GM21619 (cell line): ENCODE measurements around the gene PKNOX2.

Source experiments
- ATAC-seq: cut with Tn5 transposase; IDR thresholded peaks from one replicate; pipeline ENCODE4 v1.9.1; 2021; ENCODE audit not compliant: unreplicated experiment

Gene PKNOX2

GRCh38 chr11:125332821-125333220 is 168.3 kb downstream of the PKNOX2 start:
- no peak for ATAC-seq

DNA sequence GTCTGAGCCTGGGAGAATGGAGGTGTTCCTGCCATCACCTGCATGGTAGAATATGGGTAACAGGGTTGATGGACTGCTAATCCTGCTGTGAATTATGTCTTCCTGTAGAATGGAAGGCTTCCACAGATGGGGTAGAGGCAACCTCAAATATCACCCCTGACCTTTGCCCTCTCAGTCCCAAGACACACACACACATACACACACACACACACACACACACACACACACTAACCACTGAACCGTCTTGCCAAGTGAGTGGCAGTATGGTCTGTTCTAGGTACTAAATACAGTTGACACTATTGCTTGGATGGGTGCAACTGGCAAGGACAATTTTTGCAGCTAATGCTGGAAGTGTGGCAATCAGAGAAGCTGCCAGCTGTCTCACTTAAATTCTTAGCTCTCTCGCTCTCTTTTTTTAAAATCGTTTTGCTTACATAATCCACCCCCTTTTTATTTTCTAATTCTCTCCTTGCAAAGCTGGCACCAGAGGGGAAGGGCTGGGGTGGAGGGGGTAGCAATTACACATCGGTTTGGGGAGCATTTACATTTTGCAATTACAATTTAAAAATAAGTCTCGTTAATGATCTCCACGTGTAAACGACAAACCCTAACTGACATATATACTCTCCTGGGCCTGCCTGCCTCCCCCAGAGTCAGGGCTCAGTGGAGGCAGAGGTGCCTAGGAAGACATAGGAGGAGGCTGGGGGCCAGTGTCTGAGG is 169.0 kb downstream of the PKNOX2 start:
- ATAC-seq = no peak

DNA sequence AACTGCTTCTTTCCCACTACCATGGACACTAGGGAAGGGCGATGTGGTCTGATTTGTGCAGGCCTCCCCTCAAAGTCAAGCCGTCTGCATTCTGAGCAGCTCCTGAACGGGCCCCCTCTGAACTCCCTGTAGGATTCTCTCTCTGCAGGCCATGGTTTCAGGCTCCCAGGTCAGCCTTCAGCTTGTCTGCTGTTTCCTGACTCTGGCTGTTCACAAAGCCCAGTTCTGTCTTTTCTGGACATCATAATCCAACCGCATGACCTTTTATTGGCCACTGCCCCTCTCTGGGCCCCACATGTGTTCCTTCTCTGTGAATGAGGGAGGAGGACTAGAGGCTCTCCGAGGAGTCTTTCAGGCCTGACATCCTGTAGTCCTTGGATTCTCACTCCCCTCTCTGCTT is 170.6 kb downstream of the PKNOX2 start:
- no peak for ATAC-seq

- no peak for ATAC-seq
These were observed 173.6 kb downstream of the PKNOX2 start for GRCh38 chr11:125337836-125338834.

GRCh38 chr11:125338886-125339811 is 174.6 kb downstream of the PKNOX2 start:
- no peak for ATAC-seq

GRCh38 chr11:125341676-125342075 is 177.1 kb downstream of the PKNOX2 start:
- ATAC-seq = no peak

- no peak for ATAC-seq
These were observed 177.9 kb downstream of the PKNOX2 start for GRCh38 chr11:125342281-125342930.

- ATAC-seq = no peak
These were observed 178.7 kb downstream of the PKNOX2 start for GRCh38 chr11:125343086-125343717.

DNA sequence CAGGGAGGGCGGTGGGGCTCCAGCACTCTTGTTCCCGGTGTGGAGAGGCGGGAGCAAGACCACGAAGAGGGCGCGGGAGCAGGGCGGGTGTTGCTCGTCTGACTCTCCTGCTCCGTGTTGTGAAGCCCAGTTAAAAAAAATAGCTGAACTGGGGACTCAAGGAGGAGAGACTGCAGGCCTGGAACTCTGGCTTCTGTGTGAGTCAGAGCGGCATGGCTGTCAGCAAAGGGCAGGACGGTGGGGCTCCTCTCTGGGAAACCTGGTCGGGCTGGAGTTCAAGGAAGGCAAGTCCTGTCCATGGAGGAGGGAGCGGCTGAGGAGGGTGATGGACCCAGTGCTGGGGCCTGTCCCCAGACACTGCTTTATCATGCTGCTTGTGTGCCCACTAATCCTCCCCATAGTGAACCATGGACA is 179.2 kb downstream of the PKNOX2 start:
- ATAC-seq = no peak

DNA sequence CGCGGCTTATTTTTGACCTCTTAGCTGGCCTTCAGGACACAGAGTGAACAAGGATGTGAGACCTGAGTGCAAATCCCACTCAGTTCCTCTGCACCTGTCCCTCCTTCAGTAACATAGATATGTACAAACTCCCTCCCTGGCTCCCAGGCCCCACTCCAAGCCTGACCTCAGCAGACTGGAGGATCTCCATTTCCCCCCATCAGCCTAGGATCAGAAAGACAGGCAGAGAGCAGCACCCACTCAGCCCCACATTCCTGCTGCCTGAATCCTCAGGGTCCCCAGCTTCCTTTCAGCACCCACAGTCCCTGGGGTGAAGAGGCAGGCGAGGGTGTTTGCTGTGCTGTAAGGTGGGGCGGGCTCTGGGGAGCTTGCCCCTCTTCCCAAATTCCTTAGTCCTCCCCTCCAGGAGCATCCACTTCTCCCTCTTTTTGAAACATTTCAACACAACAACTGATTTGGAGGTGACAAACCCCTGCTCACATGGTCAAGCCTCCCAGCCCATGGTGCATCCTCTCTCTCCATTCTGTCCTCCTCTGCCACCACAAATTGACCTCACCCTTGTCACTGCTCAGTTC is 180.4 kb downstream of the PKNOX2 start:
- no peak for ATAC-seq

- no peak for ATAC-seq
These were observed 181.0 kb downstream of the PKNOX2 start for GRCh38 chr11:125345421-125346178.

- ATAC-seq = no peak
These were observed 181.6 kb downstream of the PKNOX2 start for GRCh38 chr11:125346179-125346530.

DNA sequence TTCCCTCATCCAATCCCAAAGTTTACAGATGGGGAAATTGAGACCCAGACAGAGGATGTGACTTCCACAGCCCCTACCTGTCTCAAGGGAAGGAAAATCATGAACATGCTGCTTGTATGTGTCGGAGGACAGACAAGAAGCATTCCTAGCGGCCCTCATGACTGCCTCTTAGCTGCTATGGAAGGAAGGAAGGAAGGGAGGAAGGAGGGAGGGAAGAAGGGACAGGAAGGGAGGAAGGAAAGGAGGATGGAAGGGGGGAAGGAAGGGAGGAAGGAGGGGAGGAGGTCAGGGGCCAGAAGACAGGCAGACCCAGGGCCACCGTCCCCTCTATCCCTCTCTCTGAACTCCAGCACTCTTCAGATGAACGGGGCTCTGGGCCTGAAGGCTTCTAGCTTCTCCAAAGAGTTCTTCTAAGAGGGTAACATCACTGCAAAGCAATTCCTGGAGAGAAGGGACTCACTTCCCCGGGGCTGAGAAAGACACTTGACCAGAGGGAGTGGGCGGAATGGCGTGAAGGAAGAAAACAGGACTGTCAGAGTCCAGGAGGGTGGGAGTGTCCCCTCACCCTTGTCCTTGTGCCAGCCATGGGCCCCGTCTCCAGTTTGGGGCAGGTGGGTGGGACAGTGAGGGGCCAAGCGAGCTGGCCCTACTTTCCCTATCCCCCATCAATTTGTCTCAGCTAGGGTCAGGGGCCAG is 182.2 kb downstream of the PKNOX2 start:
- ATAC-seq = no peak

- no peak for ATAC-seq
These were observed 182.7 kb downstream of the PKNOX2 start for GRCh38 chr11:125347261-125347585.

- ATAC-seq = no peak
These were observed 183.6 kb downstream of the PKNOX2 start for GRCh38 chr11:125348141-125348651.

DNA sequence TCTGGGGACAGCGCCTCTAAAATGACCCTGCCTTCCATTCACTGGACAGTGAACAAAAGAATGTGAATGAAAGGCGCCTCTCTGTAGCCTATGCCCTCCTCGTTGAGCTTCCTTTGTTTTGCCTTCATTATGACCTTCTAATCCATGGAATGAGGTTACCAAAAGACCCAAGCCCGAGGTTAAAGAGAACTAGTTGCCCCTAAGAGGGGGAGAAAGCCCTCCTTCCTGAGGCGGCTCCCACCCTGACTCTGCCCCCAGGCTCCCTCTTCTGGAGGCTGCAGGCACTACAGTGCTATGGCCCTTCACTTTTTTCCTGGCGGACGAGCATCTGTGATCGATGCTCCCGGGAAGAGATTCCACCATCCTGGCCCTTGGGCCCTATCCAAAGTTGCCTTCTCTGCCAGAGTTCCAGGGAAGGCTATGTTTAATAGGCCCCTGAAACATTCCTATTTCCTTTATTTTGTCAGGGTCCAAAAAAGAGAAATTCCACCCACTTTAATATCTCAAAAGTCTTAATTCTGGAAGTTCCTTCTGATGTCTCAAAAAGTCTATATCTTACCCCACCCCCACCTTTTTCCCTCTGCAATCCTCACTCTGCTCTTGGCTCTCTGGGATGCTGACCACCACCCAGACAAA is 184.2 kb downstream of the PKNOX2 start:
- ATAC-seq = no peak

GRCh38 chr11:125350206-125351032 is 185.9 kb downstream of the PKNOX2 start:
- ATAC-seq = no peak
